22Rv1 (cell line): ENCODE results near the gene ATP2B2.

Source experiments
- CTCF ChIP-seq: fragments of 450-650 bp; IDR thresholded peaks from 2 replicates; pipeline ENCODE4 v1.5.1; 2017; ENCODE audit warnings: mild to moderate bottlenecking
- ZFX ChIP-seq: fragments of 450-650 bp; IDR thresholded peaks from 2 replicates; pipeline ENCODE4 v1.6.1; 2017; ENCODE audit warnings: antibody characterized with exemption, borderline replicate concordance

- TF ChIP-seq CTCF = no peak
- no peak for TF ChIP-seq ZFX
These were observed 224.8 kb downstream of the ATP2B2 start for GRCh38 chr3:10280571-10280970.
